ENCODE measurements around the gene ANK3. TPM values are rescaled to one million over a fixed set of nuclear protein-coding genes. Genes with fewer than 3 reads are reported as not detected.

Gene ANK3
- total RNA-seq, 3 donors from 2014 or later, result 10.2 to 93.2 (median 57.4) TPM

DNA sequence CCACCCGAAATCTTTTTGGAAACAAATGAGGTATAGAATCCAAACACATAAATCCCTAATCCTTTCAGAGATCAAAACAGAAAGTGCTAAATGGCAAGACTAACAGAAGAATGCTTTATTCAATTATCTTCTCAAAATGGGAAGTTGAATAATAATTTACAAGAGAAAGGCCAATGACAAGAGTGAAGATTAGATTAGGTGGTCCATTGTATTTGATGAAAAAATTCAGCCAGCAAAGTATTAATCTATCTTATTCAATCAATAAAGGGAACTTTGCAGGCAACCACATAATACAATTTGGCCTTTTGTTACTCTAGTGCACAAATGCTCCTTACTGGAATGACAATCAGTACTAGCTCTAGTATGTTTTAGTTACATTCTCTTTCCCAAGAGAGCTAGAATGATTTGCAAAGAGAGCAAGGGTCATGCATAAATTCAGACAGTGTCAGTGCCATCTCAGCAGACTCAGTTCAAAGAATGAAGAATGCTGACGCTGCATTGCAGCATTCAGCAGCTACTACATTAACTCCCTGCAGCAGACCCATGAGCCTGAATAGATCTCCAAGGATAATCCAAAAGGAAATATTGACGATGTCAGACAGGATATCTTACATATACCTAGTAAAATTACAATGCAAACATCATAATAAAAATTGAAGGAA, 131.8 kb downstream of the ANK3 start:
- Histone ChIP-seq H3K4me3 (no peak overlapping the region), H3K9me3 (no peaks in the 10 kb centered on the region), H3K4me1 (no peaks in the 10 kb centered on the region), H3K27ac (no peak overlapping the region), H3K36me3 (no peaks in the 10 kb centered on the region), H3K27me3 (no peaks in the 10 kb centered on the region)
- intact Hi-C loops (cut with DNase I; ENCODE audit: low total_unique reads), result no loop called here
- no peak for DNase-seq (ENCODE audit: low spot score in 2 of 2)
- TF ChIP-seq POLR2AphosphoS5 (IDR thresholded peaks at IDR 0.05) (no peak), POLR2A (IDR thresholded peaks at IDR 0.05) (no peak)
- TF ChIP-seq, protein P1, sequence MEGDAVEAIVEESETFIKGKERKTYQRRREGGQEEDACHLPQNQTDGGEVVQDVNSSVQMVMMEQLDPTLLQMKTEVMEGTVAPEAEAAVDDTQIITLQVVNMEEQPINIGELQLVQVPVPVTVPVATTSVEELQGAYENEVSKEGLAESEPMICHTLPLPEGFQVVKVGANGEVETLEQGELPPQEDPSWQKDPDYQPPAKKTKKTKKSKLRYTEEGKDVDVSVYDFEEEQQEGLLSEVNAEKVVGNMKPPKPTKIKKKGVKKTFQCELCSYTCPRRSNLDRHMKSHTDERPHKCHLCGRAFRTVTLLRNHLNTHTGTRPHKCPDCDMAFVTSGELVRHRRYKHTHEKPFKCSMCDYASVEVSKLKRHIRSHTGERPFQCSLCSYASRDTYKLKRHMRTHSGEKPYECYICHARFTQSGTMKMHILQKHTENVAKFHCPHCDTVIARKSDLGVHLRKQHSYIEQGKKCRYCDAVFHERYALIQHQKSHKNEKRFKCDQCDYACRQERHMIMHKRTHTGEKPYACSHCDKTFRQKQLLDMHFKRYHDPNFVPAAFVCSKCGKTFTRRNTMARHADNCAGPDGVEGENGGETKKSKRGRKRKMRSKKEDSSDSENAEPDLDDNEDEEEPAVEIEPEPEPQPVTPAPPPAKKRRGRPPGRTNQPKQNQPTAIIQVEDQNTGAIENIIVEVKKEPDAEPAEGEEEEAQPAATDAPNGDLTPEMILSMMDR (IDR thresholded peaks at IDR 0.05), result no peak

DNA sequence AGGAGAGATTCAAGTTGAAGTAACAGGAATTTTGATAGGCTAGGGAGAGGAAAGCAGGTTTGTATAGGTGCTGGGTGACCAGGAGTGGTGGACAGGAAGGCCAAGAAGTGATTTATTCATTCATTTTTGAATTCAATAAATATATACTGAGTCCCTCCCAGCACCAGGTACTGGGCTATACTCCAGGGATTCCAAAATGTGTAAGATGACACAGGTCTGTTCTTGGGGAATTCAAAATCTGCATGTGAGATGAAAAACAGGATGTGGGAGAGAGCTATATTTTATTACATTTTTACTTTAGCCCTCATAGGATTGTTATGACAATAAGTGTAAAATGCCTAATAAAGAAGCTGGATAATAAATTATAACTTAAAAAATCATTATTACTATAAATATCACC, 134.9 kb downstream of the ANK3 start:
- no peak overlapping the region for H3K4me3 ChIP-seq
- TF ChIP-seq POLR2AphosphoS5 (IDR thresholded peaks at IDR 0.05) (no peak), POLR2A (IDR thresholded peaks at IDR 0.05) (no peak)
- TF ChIP-seq, protein P1 (IDR thresholded peaks at IDR 0.05), result no peak

DNA sequence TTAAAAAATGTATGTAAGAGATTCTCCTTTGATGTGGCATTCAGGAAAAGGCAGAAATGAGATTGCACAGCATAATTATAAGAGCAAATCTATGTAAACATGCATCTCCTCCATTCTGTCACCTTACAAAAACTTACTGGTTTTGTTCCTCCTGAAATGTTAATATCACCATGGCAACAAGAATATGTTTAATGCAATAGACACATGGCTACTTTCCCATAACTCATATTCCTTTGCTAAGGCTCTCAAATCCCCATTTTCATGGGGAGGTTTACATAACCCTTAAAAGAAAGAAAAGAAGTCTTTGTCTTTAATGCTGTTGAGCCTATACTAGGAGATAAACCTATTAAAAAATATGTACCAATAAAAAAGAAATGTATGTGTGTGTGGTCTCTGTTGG, 136.2 kb downstream of the ANK3 start:
- DNase-seq (ENCODE audit: low spot score in 2 of 2), result no peak
- no peaks in the 10 kb centered on the region for H3K27me3 ChIP-seq
- no peaks in the 10 kb centered on the region for H3K4me1 ChIP-seq
- intact Hi-C loops (cut with DNase I; ENCODE audit: low total_unique reads), result no loop called here
- TF ChIP-seq POLR2AphosphoS5 (IDR thresholded peaks at IDR 0.05), result no peak
- TF ChIP-seq POLR2A (IDR thresholded peaks at IDR 0.05), result no peak
- TF ChIP-seq, protein P1 (IDR thresholded peaks at IDR 0.05), result no peak
- no peak overlapping the region for H3K27ac ChIP-seq
- H3K9me3 ChIP-seq, result no peaks in the 10 kb centered on the region
- no peak overlapping the region for H3K4me3 ChIP-seq
- no peaks in the 10 kb centered on the region for H3K36me3 ChIP-seq

More for the DNA sequence above, 134.9 kb downstream of the ANK3 start:
- Histone ChIP-seq H3K27ac (no peak overlapping the region), H3K36me3 (no peaks in the 10 kb centered on the region), H3K9me3 (no peaks in the 10 kb centered on the region), H3K27me3 (no peaks in the 10 kb centered on the region), H3K4me1 (no peaks in the 10 kb centered on the region)
- DNase-seq (ENCODE audit: low spot score in 2 of 2), result no peak
- intact Hi-C loops (cut with DNase I; ENCODE audit: low total_unique reads), result no loop called here

DNA sequence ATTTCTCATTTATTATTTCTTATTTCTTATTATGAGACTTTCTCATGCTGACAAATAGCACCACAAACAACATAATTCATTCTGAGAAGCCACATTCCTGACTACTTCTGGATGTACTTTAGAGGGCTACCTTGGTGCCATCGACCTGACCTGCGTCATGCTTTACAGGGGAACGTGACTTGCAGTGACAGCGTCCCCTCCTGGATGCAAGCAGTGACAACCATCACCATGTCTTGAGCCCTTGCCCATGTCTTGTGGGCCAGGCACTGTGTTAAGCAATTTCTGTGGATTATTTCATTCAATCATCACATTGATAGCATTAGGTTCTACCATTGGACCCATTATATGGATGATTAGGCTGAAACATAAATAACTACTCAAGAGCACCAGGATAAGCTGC, 137.0 kb downstream of the ANK3 start:
- no peak overlapping the region for H3K27ac ChIP-seq
- no peaks in the 10 kb centered on the region for H3K4me1 ChIP-seq
- H3K9me3 ChIP-seq, result no peaks in the 10 kb centered on the region
- intact Hi-C loops (cut with DNase I; ENCODE audit: low total_unique reads), result no loop called here
- TF ChIP-seq POLR2A (IDR thresholded peaks at IDR 0.05) (no peak), POLR2AphosphoS5 (IDR thresholded peaks at IDR 0.05) (no peak)
- TF ChIP-seq, protein P1 (IDR thresholded peaks at IDR 0.05), result no peak
- no peaks in the 10 kb centered on the region for H3K36me3 ChIP-seq
- H3K27me3 ChIP-seq, result no peaks in the 10 kb centered on the region
- no peak overlapping the region for H3K4me3 ChIP-seq
- no peak for DNase-seq (ENCODE audit: low spot score in 2 of 2)

DNA sequence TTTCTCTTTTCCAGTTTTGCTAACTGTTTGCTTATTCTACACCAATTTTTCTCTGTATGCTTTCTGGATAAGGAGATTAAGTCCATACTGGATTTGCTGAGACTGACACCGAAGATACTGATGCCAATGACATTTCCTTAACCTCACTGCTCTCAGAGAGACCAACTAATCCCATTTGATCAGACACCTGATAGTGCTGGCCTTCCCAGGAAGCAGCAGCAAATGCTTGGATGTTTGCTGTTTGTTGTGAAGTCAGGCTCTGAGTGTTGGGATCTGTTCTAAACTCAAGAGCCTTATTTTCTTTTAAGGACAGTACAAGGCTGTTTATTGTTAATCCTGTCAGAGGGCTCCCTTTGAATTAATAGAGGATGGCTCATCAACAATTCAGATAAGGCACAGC, 143.3 kb downstream of the ANK3 start:
- no peaks in the 10 kb centered on the region for H3K36me3 ChIP-seq
- TF ChIP-seq, protein P1 (IDR thresholded peaks at IDR 0.05), result no peak
- TF ChIP-seq POLR2A (IDR thresholded peaks at IDR 0.05) (no peak), POLR2AphosphoS5 (IDR thresholded peaks at IDR 0.05) (no peak)
- no peaks in the 10 kb centered on the region for H3K4me1 ChIP-seq
- H3K27ac ChIP-seq, result no peak overlapping the region
- DNase-seq (ENCODE audit: low spot score in 2 of 2), result no peak
- no peaks in the 10 kb centered on the region for H3K9me3 ChIP-seq
- H3K4me3 ChIP-seq, result no peak overlapping the region
- intact Hi-C loops (cut with DNase I; ENCODE audit: low total_unique reads), result no loop called here
- H3K27me3 ChIP-seq, result no peaks in the 10 kb centered on the region

Data from breast epithelium (tissue), 4 donors.